Astrocyte (in vitro differentiated cells and primary cell): ENCODE data around the gene UBTD2. TPM values are rescaled to one million over a fixed set of nuclear protein-coding genes. Genes with fewer than 3 reads are reported as not detected.

Source experiments
- DNase-seq: peaks from one replicate; pipeline ENCODE4 v3.0.0-alpha.2; 2010; ENCODE audit warnings: low read depth
- FAIRE-seq: peaks from 2 replicates; lab custom pipeline; 2011; peaks lifted over from hg19 to GRCh38; lab: Jason Lieb, UNC
- H2AFZ ChIP-seq: 2 replicates; pipeline ENCODE4 v1.6.0; 2012; ENCODE audit warnings: low read depth, low read length, inconsistent platforms
- H3K27ac ChIP-seq: 2 replicates; pipeline ENCODE4 v1.5.1; 2011; ENCODE audit warnings: low read depth, low read length, inconsistent platforms
- H3K27me3 ChIP-seq: 2 replicates; pipeline ENCODE4 v1.6.0; 2011; ENCODE audit warnings: low read length, inconsistent platforms; ENCODE audit not compliant: insufficient read depth
- H3K36me3 ChIP-seq: 2 replicates; pipeline ENCODE4 v1.5.1; 2011; ENCODE audit warnings: low read length, inconsistent platforms; ENCODE audit not compliant: insufficient read depth
- H3K4me1 ChIP-seq: 2 replicates; pipeline ENCODE4 v1.5.1; 2011; ENCODE audit warnings: low read length, inconsistent platforms; ENCODE audit not compliant: insufficient read depth
- H3K4me2 ChIP-seq: 2 replicates; pipeline ENCODE4 v1.6.0; 2012; ENCODE audit warnings: low read length, inconsistent platforms
- H3K4me3 ChIP-seq: 2 replicates; pipeline ENCODE4 v1.5.1; 2011; ENCODE audit warnings: low read depth, mild to moderate bottlenecking, low read length, inconsistent platforms; ENCODE audit not compliant: insufficient read depth
- H3K79me2 ChIP-seq: 2 replicates; pipeline ENCODE4 v1.6.0; 2012; ENCODE audit warnings: mild to moderate bottlenecking, low read length, inconsistent platforms; ENCODE audit not compliant: insufficient read depth
- H3K9ac ChIP-seq: 2 replicates; pipeline ENCODE4 v1.6.0; 2012; ENCODE audit warnings: mild to moderate bottlenecking, low read length, inconsistent platforms
- H3K9me3 ChIP-seq: 2 replicates; pipeline ENCODE4 v1.5.1; 2012; ENCODE audit warnings: low read depth, mild to moderate bottlenecking, low read length, inconsistent platforms; ENCODE audit not compliant: insufficient read depth
- H4K20me1 ChIP-seq: 2 replicates; pipeline ENCODE4 v1.6.0; 2012; ENCODE audit warnings: low read length, inconsistent platforms; ENCODE audit not compliant: insufficient read depth
- H3K27ac Mint-ChIP-seq: one replicate; pipeline ENCODE4 v1.8.0; 2021; ENCODE audit warnings: mild to moderate bottlenecking, mixed read lengths; ENCODE audit not compliant: unreplicated experiment
- H3K27me3 Mint-ChIP-seq: one replicate; pipeline ENCODE4 v1.8.0; 2021; ENCODE audit warnings: low read depth, mixed read lengths; ENCODE audit not compliant: unreplicated experiment
- H3K36me3 Mint-ChIP-seq: one replicate; pipeline ENCODE4 v1.8.0; 2021; ENCODE audit warnings: low read depth, mixed read lengths; ENCODE audit not compliant: unreplicated experiment
- H3K4me1 Mint-ChIP-seq: one replicate; pipeline ENCODE4 v1.8.0; 2021; ENCODE audit warnings: low read depth, mixed read lengths; ENCODE audit not compliant: unreplicated experiment
- H3K4me3 Mint-ChIP-seq: one replicate; pipeline ENCODE4 v1.8.0; 2021; ENCODE audit warnings: mild to moderate bottlenecking, moderate library complexity, mixed read lengths; ENCODE audit not compliant: unreplicated experiment
- H3K9me3 Mint-ChIP-seq: one replicate; pipeline ENCODE4 v1.8.0; 2021; ENCODE audit warnings: mild to moderate bottlenecking, mixed read lengths; ENCODE audit not compliant: unreplicated experiment
- EZH2 ChIP-seq: IDR thresholded peaks from 2 replicates; pipeline ENCODE4 v1.6.1; 2012; ENCODE audit warnings: mild to moderate bottlenecking, low read length, inconsistent platforms; ENCODE audit not compliant: insufficient read depth
- total RNA-seq: library from RNA; stranded (reverse); gene quantifications from 2 replicates; pipeline ENCODE4 v1.2.1, GENCODE V29; 2021
- TF ChIP-seq, protein P1 (sequence below): IDR thresholded peaks from 2 replicates; pipeline ENCODE4 v1.5.1; 2011; ENCODE audit warnings: low read depth, mild to moderate bottlenecking, inconsistent platforms, low read length, moderate library complexity; ENCODE audit not compliant: insufficient read depth

UBTD2 gene
- total RNA-seq, 1 donor from 2014 or later: 34.2 TPM

DNA sequence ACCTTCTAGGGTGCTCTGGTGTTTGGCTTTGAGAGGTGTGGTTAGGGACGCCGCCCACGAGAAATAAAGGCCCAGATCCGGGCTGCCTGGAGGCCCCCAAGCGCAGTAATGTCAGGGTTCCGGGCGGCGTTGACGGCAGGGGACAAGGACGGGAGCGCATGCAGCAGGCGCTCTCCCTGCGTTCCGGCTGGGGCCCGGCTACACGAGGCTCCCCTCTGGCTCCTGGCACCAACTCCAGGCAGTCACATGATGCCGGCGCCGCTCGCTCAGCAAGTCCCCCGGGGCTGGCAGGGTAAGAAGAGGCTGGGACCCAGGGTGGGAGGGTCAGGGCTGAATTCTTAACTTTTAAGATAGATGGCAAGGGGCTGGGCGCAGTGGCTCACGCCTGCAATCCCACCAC is 28.1 kb downstream of the UBTD2 start:
- FAIRE-seq: no peak
- Histone ChIP-seq H3K4me2 (no peak overlapping the region), H3K27me3 (no peaks in the 10 kb centered on the region), H3K9ac (no peak overlapping the region), H3K27ac (no peak overlapping the region), H3K9me3 (peaks cover 4% of the 10 kb centered on the region), H4K20me1 (peaks cover 66% of the 10 kb centered on the region), H3K79me2 (peaks cover 71% of the 10 kb centered on the region), H3K36me3 (no peaks in the 10 kb centered on the region), H2AFZ (no peak overlapping the region), H3K4me3 (no peak overlapping the region), H3K4me1 (no peaks in the 10 kb centered on the region)
- H3K27ac Mint-ChIP-seq: no peak overlapping the region
- H3K36me3 Mint-ChIP-seq: peaks cover 52% of the 10 kb centered on the region
- DNase-seq: no peak
- H3K27me3 Mint-ChIP-seq: no peaks in the 10 kb centered on the region
- no peak overlapping the region for H3K4me3 Mint-ChIP-seq
- peaks cover 6% of the 10 kb centered on the region for H3K4me1 Mint-ChIP-seq
- TF ChIP-seq EZH2: no peak
- TF ChIP-seq, protein P1, sequence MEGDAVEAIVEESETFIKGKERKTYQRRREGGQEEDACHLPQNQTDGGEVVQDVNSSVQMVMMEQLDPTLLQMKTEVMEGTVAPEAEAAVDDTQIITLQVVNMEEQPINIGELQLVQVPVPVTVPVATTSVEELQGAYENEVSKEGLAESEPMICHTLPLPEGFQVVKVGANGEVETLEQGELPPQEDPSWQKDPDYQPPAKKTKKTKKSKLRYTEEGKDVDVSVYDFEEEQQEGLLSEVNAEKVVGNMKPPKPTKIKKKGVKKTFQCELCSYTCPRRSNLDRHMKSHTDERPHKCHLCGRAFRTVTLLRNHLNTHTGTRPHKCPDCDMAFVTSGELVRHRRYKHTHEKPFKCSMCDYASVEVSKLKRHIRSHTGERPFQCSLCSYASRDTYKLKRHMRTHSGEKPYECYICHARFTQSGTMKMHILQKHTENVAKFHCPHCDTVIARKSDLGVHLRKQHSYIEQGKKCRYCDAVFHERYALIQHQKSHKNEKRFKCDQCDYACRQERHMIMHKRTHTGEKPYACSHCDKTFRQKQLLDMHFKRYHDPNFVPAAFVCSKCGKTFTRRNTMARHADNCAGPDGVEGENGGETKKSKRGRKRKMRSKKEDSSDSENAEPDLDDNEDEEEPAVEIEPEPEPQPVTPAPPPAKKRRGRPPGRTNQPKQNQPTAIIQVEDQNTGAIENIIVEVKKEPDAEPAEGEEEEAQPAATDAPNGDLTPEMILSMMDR: no peak
- H3K9me3 Mint-ChIP-seq: peaks cover 21% of the 10 kb centered on the region

DNA sequence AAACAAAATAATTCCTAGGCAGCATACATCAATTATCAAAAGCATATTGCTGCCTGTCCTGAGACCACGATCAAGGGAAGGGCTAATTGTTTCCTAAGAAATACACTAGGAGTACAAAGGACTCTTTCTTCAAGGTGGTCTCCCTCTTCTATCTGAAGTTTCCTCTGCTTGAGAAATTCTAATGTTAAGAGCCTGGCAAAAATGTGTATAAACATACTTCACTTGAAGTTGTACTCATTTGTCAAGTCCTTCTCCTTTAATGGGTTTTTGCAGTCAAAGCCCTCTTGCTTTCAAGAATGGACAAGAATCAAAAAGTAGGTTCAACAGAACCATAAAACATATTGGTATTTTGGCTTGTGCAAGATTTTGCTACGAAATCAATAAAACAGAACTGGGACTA is 31.1 kb downstream of the UBTD2 start:
- Histone ChIP-seq H2AFZ (no peak overlapping the region), H3K9ac (no peak overlapping the region), H3K4me2 (no peak overlapping the region), H3K4me1 (no peaks in the 10 kb centered on the region), H4K20me1 (peaks cover 72% of the 10 kb centered on the region), H3K27ac (no peak overlapping the region), H3K79me2 (peaks cover 71% of the 10 kb centered on the region), H3K36me3 (no peaks in the 10 kb centered on the region), H3K4me3 (no peak overlapping the region), H3K27me3 (no peaks in the 10 kb centered on the region), H3K9me3 (peaks cover 4% of the 10 kb centered on the region)
- Mint-ChIP-seq H3K4me1 (peaks cover 4% of the 10 kb centered on the region), H3K27me3 (no peaks in the 10 kb centered on the region), H3K9me3 (peaks cover 9% of the 10 kb centered on the region), H3K4me3 (no peak overlapping the region), H3K27ac (no peak overlapping the region), H3K36me3 (peaks cover 48% of the 10 kb centered on the region)
- TF ChIP-seq, protein P1: no peak
- TF ChIP-seq EZH2: no peak
- no peak for FAIRE-seq
- DNase-seq: no peak

DNA sequence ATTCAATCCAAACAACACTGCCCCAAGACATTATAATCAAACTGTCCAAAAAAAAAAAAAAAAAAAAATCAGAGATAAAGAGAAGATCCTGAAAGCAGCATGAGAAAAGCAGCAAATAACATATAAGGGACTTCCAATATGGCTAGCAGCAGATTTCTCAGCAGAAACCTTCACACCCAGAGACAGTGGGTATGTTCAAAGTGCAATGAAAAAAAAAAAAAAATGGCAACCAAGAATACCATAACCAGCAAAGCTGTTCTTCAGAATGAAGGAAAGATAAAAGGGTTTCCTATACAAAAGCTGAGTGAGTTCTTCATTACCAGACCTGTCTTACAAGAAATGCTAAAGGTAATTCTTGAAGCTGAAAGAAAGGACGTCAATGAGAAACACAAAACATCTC is 32.1 kb downstream of the UBTD2 start:
- Mint-ChIP-seq H3K4me3 (no peak overlapping the region), H3K4me1 (peaks cover 3% of the 10 kb centered on the region), H3K9me3 (peaks cover 2% of the 10 kb centered on the region), H3K27ac (no peak overlapping the region), H3K36me3 (peaks cover 40% of the 10 kb centered on the region), H3K27me3 (no peaks in the 10 kb centered on the region)
- H3K4me3 ChIP-seq: no peak overlapping the region
- H2AFZ ChIP-seq: no peak overlapping the region
- peaks cover 4% of the 10 kb centered on the region for H3K9me3 ChIP-seq
- no peaks in the 10 kb centered on the region for H3K4me1 ChIP-seq
- H3K36me3 ChIP-seq: no peaks in the 10 kb centered on the region
- H3K79me2 ChIP-seq: peaks cover 71% of the 10 kb centered on the region
- DNase-seq: no peak
- no peak for FAIRE-seq
- H3K27me3 ChIP-seq: no peaks in the 10 kb centered on the region
- no peak overlapping the region for H3K4me2 ChIP-seq
- H3K9ac ChIP-seq: no peak overlapping the region
- no peak overlapping the region for H3K27ac ChIP-seq
- H4K20me1 ChIP-seq: peaks cover 76% of the 10 kb centered on the region
- TF ChIP-seq, protein P1: no peak
- no peak for TF ChIP-seq EZH2
